Esophagus muscularis mucosa (tissue), 4 donors: ENCODE results near the gene COG1.

Experiments
- CTCF ChIP-seq, 3 experiments: fragments of 200-600 bp in 2 of 3; fragments of 450-650 bp in 1 of 3; sonication (generic) in 2 of 3; IDR thresholded peaks; one replicate each; pipeline ENCODE4 v1.5.1; 2017 to 2019; ENCODE audit warnings: antibody characterized with exemption in 3 of 3, mild to moderate bottlenecking in 2 of 3, moderate library complexity in 1 of 3
- EP300 ChIP-seq: sonication (generic); formaldehyde crosslinking; IDR thresholded peaks from one replicate; pipeline ENCODE4 v1.6.1; 2017; ENCODE audit warnings: antibody characterized with exemption
- POLR2A ChIP-seq: fragments of 450-650 bp; IDR thresholded peaks from one replicate; pipeline ENCODE4 v1.6.1; 2017; ENCODE audit warnings: antibody characterized with exemption, moderate library complexity, mild to moderate bottlenecking, low read depth
- POLR2AphosphoS5 ChIP-seq, 2 donors: sonication (generic); formaldehyde crosslinking; IDR thresholded peaks; one replicate each; pipeline ENCODE4 v1.6.1; 2017; ENCODE audit warnings: antibody characterized with exemption in 2 of 2

- no peak for TF ChIP-seq POLR2A
- no peak for TF ChIP-seq CTCF (IDR thresholded peaks at IDR 0.05)
- no peak for TF ChIP-seq POLR2AphosphoS5 (IDR thresholded peaks at IDR 0.05)
- TF ChIP-seq EP300: no peak
Measured at GRCh38 chr17:73187203-73187769, 5.6 kb upstream of the COG1 start.
